AG08396 (cell line): ENCODE measurements around the gene RPSA.
"Not testable (repeated sequence)": the region's sequence is repeated elsewhere in the genome, so short reads cannot be mapped to it uniquely, and the experiment has no call there.

Experiments
- DNase-seq: peaks from one replicate; pipeline ENCODE4 v3.0.0; 2012; ENCODE audit warnings: low spot score, mixed read lengths

The RPSA gene

GRCh38 chr3:39388741-39389248 is 17.7 kb upstream of the RPSA start:
- no peak for DNase-seq

DNA sequence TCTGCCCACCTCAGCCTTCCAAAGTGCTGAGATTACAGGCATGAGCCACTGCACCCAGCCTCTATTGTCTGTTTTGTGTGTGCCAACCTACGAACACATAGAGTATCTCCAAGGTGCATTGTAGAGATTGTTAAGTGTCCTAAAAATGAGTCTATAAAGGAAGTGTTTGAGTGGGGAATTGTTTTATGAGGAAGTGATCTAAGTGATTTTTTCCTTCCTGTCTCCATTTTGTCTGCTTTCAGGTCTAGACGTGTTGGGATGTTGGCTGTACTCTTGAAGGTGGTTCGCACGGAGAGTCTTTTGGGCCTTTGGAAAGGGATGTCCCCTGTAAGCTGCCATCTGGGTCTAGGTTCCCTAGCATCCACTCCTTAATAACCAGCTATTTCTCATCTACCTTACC is 16.3 kb upstream of the RPSA start:
- no peak for DNase-seq

DNA sequence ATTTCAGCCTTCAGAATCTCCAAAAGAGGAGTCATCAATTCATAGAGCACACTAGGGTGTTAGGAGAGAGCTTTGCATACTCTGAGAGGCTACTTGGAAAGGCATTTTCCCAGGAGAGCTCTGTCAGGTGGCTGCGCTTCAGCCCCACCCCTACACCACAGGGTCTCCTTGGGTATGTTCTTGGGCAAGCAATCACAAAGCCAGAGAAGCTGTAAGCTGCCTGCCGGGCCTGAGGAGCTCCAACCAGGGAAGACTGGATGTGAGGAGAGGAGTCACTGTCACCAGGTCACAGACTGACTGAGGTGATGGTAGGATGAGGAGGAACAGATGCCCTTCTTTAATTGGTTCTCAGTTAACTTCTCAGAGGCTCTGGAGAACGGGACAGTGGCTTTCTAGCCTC is 9.8 kb upstream of the RPSA start:
- DNase-seq, result no peak

GRCh38 chr3:39398700-39399099 is 7.8 kb upstream of the RPSA start:
- DNase-seq, result no peak

- no peak for DNase-seq
Observed at GRCh38 chr3:39401983-39402382, 4.5 kb upstream of the RPSA start.

DNA sequence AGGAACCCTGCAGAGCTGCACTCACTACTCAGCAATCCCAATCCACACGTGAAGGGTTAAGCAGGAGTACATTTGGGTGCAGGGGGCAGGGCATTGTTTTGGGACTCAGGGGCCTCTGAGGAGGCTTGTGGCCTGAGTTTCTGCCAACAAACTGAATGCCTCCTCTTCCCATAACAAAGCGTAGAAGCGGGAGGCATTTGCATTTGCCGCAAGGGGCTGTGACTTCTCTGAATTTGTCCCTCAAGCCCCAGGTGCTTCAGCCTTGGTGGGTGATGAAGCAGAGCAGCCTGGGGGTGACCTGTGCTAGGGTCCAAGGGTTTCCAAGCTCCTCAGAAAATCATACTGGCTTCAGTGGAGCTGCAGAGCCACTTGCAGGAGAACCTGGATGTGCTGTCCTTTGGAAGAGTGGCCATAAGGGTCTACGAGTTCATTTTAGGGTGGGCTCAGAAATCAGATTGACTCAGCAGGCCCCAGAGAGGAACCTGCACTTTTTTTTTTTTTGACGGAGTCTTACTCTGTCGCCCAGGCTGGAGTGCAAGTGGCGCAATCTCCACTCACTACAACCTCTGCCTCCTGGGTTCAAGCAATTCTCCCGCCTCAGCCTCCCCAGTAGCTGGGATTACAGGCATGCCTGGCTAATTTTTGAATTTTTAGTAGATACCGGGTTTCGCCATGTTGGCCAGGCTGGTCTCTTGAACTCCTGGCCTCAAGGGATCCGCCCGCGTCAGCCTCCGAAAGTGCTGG is 1.4 kb upstream of the RPSA start:
- DNase-seq, result no peak

- DNase-seq, result no peak
Observed at GRCh38 chr3:39405687-39406367, 693 bp upstream of the RPSA start.

GRCh38 chr3:39407259-39407629 is 724 bp downstream of the RPSA start:
- DNase-seq, result no peak

- DNase-seq, result no peak
Observed at GRCh38 chr3:39407773-39408492, 1.4 kb downstream of the RPSA start.

DNA sequence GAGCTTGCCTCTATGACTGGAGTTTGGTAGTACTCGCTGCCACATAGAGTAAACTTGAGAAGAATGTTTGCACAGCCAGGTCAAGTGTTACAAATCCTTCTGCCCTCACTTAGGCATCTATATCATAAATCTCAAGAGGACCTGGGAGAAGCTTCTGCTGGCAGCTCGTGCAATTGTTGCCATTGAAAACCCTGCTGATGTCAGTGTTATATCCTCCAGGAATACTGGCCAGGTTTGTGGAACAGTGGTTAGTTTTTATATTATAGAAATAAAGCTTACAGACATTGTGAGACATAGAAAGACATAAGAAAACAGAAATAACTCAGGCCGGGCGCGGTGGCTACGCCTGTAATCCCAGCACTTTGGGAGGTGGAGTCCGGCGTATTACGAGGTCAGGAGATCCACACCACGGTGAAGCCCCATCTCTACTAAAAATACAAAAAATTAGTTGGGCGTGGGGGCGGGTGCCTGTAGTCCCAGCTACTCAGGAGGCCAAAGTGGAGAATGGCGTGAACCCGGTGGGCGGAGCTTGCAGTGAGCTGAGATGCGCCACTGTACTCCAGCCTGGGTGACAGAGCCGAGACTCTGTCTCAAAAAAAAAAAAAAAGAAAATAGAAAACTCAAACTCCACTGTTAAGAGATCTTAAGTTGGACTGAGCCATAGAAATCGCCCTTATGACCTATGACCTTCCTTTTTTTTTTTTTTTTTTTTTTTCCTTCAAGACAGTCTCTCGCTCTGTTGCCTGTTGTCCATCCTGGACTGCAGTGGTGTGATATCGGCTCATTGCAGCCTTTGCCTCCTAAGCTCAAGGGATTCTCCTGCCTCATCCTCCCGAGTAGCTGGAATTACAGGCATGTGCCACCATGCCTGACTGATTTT is 2.2 kb downstream of the RPSA start:
- no peak for DNase-seq

DNA sequence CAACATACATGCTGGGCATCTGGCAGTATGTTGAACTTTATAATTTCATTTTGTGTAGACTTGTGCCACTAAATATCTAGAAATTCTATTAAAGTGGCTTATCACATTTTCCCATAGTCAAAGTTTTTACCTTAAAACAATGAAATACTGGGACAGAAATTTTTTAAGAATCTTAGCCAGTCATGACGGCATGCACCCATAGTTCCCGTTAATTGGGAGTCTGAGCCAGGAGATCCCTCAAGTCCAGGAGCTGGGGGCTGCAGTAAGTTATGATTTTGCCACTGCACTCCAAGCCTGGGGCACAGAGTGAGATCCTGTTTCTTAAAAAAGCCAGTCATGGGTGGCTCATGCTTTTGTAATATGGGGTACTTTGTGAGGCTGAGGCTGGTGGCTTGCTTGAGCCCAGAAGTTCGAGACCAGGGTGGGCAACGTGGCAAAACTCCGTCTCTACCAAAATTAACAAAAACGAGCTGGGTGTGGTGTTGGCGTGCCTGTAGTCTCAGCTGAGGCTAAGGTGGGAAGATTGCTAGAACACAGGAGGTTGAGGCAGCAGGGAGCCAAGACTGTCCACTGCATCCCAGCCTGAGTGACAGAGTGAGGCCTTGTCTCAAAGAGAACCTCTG is 3.1 kb downstream of the RPSA start:
- DNase-seq, result no peak

- no peak for DNase-seq
Observed at GRCh38 chr3:39410893-39411292, 4.4 kb downstream of the RPSA start.

DNA sequence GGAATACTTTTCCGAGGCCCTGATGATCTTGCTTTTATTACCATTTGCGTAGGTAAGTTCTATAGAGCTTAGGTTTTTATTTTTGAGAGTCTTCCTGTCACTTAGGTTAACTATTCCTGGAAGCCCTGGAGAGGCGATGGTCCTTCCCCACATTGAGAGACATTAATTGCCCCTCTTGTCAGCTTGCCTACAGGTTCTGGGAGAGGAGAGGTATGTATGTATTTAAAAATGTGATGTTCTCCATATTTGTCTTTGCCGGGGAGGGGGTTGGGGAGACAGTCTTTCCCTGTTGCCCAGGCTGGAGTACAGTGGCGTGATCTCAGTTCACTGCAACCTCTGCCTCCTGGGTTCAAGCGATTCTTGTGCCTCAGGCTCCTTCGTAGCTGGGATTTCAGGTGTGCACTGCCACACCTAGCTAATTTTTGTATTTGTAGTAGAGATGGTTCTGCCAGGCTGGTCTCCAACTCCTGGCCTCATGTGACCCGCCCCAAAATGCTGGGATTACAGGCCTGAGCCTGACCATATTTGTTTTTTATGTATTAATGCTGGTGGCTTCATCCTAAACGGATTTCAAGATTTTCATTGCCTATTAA is 6.2 kb downstream of the RPSA start:
- no peak for DNase-seq

- no peak for DNase-seq
Observed at GRCh38 chr3:39413691-39414420, 7.3 kb downstream of the RPSA start.

DNA sequence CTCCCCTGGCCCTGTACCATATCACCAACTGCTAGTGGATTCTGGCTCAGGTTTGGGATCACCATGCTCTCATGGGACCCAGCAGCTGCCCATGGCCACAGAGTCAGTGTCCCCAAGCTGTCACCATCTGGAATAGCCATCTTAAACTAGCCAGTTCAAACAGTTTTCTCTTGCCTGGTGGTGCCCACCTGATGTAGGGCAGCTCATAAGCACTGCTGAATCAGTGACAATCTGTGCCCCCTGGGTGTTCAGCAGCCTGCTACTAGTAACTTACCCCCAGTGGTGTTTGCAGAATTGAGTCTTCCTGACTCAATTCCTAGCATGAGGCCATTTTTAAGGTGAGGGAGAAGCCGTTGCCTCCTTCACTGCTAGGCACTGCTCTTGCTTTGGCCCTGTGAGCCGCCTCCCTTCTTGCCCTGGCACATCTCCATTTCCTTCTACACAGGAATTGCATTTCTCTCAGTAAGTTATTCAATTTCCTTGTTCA is 7.9 kb downstream of the RPSA start:
- DNase-seq, result no peak

DNA sequence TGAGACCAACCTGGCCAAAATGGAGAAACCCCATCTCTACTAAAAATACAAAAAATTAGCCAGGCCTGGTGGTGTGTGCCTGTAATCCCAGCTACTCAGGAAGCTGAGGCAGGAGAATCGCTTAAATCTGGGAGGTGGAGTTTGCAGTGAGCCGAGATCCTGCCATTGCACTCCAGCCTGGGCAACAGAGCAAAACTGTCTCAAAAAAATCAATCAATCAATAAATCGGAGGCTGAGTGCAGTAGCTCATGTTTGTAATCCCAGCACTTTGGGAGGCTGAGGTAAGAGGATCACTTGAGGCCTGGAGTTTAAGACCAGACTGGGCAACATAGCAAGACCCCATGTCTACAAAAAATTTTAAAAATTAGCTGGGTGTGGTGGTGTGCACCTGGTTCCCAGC is 8.8 kb downstream of the RPSA start:
- DNase-seq, result not testable (repeated sequence)

DNA sequence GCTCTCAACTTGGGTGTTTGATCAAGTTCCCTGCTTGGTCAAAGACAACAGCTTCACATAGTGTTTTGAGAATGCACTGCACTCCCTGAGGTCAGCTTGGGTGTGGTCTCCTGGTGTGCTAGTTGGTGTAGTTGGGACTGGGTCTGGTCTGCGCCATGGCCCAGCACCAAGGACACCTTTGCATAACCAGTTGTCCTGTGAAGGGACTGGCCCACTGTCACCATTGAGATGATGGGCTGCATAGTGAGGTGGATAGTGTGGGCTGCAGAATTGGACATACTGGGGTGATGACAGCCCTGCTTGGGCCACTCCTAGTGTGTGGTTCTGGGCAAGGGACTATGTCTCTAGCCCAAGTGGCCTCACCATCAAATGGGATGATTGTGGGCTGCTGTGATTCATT is 9.5 kb downstream of the RPSA start:
- DNase-seq, result no peak

- not testable (repeated sequence) for DNase-seq
Observed at GRCh38 chr3:39416998-39417397, 10.5 kb downstream of the RPSA start.

- DNase-seq, result not testable (repeated sequence)
Observed at GRCh38 chr3:39418556-39419225, 12.2 kb downstream of the RPSA start.
